ENCODE results near the gene RRP9.

RRP9 gene

DNA sequence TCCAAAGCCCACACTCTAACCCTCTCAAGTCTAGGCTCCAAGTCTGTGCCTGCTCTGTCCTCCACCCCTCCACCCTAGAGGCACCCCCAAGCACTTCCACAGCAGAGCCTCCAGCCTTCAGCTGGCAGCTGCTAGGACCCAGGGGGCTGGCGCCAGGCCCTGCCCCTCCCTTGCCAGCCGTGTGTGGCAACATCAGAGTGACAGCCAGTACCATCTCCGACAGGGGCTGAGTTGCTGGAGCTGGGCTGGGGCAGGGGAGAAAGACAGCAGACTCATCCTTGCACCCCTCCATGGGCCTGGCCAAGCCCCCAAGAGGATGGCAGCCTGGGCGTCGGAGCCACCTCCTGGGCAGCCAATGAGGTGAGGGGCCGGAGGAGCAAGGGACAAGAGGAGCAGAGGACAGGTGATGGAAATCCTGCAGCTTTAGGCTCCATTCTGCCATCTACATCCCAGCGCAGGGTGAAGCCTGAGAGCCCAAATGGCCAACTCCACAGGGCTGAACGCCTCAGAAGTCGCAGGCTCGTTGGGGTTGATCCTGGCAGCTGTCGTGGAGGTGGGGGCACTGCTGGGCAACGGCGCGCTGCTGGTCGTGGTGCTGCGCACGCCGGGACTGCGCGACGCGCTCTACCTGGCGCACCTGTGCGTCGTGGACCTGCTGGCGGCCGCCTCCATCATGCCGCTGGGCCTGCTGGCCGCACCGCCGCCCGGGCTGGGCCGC is 13.6 kb upstream of the RRP9 start, which contains the start of gene GPR62:
Gene GPR62 (plus strand): TSS at position 207 of the 718 bp plus-strand sequence. CDS start 272 bp downstream, at position 479.
- H3K27me3 ChIP-seq (ENCODE audit: control insufficient read depth, insufficient read depth, low read length, poor library complexity, severe bottlenecking) = peaks cover 62% of the 10 kb centered on the region
- H3K9me3 ChIP-seq (ENCODE audit: control insufficient read depth, low read length) = no peaks in the 10 kb centered on the region
- peaks cover 21% of the 10 kb centered on the region for H3K36me3 ChIP-seq (ENCODE audit: control insufficient read depth, insufficient read depth, low read length)
- peak within 1 kb of the TSS; percentile 42 for H3K4me3 ChIP-seq (ENCODE audit: insufficient read depth, low read depth, low read length)
- WGBS, 2 experiments = 22 to 24% methylated on average over 33 of the region's 33 CpGs
- H3K27ac ChIP-seq (ENCODE audit: insufficient read depth, low read depth, low read length, poor library complexity, severe bottlenecking) = no peak within 1 kb of the TSS
- H3K4me1 ChIP-seq (ENCODE audit: control insufficient read depth, insufficient read depth, low read length) = peaks cover 6% of the 10 kb centered on the region

DNA sequence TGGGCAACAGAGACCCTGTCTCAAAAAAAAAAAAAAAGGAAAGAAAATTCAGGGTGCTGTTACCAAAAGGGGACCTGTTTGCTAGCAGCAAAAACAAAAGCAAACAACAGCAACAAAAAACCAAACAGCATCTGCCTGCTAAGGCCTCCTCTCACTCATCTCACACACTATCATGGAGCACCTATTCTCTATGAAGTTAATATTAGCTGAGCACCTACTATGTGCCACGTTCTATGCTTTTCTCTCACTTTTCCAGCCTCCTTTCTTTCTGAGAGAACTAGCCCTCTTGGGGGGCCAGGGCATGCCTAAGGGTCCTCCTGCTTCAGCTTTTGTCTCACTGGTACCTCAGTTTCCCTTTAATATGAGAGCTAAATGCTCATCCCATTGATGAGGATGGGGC is 13.0 kb upstream of the RRP9 start:
- 85 to 87% methylated on average over 1 of the region's 1 CpG for WGBS, 2 experiments
- no peak overlapping the region for H3K27ac ChIP-seq (ENCODE audit: insufficient read depth, low read depth, low read length, poor library complexity, severe bottlenecking)
- peaks cover 68% of the 10 kb centered on the region for H3K27me3 ChIP-seq (ENCODE audit: control insufficient read depth, insufficient read depth, low read length, poor library complexity, severe bottlenecking)
- H3K36me3 ChIP-seq (ENCODE audit: control insufficient read depth, insufficient read depth, low read length) = peaks cover 15% of the 10 kb centered on the region
- peaks cover 6% of the 10 kb centered on the region for H3K4me1 ChIP-seq (ENCODE audit: control insufficient read depth, insufficient read depth, low read length)
- no peak overlapping the region for H3K4me3 ChIP-seq (ENCODE audit: insufficient read depth, low read depth, low read length)
- no peaks in the 10 kb centered on the region for H3K9me3 ChIP-seq (ENCODE audit: control insufficient read depth, low read length)

DNA sequence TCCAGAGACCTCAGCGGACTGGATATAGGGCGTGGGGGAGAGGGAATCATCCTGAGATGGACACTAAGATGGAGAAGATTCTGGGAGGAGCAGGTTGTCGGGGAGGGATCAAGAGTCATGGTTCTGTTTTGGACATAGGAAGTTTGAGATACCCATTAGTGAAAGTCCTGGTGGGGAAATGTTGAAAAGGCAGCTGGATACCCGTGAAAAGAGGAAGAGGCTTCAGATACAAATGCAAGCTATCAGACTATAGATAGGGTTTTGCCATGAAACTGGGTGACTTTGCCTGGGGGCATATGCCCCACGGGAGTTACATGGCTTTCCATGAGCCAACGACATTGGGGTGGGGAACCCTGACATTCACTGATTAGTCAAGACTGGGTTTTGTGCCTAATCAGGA is 12.4 kb upstream of the RRP9 start:
- H3K4me3 ChIP-seq (ENCODE audit: insufficient read depth, low read depth, low read length) = no peak overlapping the region
- 86 to 88% methylated on average over 6 of the region's 6 CpGs for WGBS, 2 experiments
- no peak overlapping the region for H3K27ac ChIP-seq (ENCODE audit: insufficient read depth, low read depth, low read length, poor library complexity, severe bottlenecking)
- H3K27me3 ChIP-seq (ENCODE audit: control insufficient read depth, insufficient read depth, low read length, poor library complexity, severe bottlenecking) = peaks cover 69% of the 10 kb centered on the region
- peaks cover 6% of the 10 kb centered on the region for H3K4me1 ChIP-seq (ENCODE audit: control insufficient read depth, insufficient read depth, low read length)
- H3K9me3 ChIP-seq (ENCODE audit: control insufficient read depth, low read length) = no peaks in the 10 kb centered on the region
- peaks cover 12% of the 10 kb centered on the region for H3K36me3 ChIP-seq (ENCODE audit: control insufficient read depth, insufficient read depth, low read length)

DNA sequence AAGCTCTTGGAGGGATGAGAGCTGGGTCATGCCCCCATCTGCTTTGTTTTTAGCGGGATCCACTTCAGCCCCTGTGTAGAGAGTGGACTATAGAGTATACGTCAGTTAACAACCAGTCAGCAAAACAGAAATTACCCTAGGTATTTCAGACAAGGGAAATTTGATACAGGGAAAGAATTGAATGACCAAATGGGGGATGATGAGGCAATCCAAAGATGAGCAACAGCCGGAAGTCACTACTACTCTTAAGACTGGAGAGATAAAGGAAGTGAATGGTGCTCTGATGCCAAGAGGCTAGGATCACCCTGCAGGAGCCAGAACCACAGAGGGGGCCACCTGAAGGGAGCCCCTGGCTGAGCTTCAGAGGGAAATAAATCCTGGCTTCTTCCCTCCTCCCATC is 11.7 kb upstream of the RRP9 start:
- peaks cover 7% of the 10 kb centered on the region for H3K36me3 ChIP-seq (ENCODE audit: control insufficient read depth, insufficient read depth, low read length)
- H3K4me3 ChIP-seq (ENCODE audit: insufficient read depth, low read depth, low read length) = no peak overlapping the region
- WGBS, 2 experiments = 90 to 91% methylated on average over 3 of the region's 3 CpGs
- H3K4me1 ChIP-seq (ENCODE audit: control insufficient read depth, insufficient read depth, low read length) = peaks cover 6% of the 10 kb centered on the region
- no peak overlapping the region for H3K27ac ChIP-seq (ENCODE audit: insufficient read depth, low read depth, low read length, poor library complexity, severe bottlenecking)
- H3K27me3 ChIP-seq (ENCODE audit: control insufficient read depth, insufficient read depth, low read length, poor library complexity, severe bottlenecking) = peaks cover 69% of the 10 kb centered on the region
- no peaks in the 10 kb centered on the region for H3K9me3 ChIP-seq (ENCODE audit: control insufficient read depth, low read length)

DNA sequence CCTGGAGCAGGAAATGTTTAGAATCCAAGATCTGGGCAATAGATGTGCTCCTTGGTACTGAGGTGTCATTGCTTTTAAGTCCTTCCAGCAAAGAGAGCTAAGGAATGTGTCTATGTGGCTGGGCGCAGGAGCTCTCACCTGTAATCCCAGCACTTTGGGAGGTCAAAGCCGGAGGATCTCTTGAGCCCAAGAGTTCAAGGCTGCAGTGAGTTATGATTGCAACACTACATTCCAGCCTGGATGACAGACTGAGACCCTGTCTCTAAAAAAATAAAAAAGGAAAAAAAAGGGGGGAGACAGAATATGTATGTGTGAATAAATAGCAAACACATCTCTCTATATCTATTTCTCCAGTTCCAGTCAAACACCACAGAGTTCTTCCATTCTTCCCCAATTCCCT is 9.2 kb upstream of the RRP9 start:
- H3K9me3 ChIP-seq (ENCODE audit: control insufficient read depth, low read length) = no peaks in the 10 kb centered on the region
- WGBS, 2 experiments = 95 to 98% methylated on average over 2 of the region's 2 CpGs
- peaks cover 56% of the 10 kb centered on the region for H3K27me3 ChIP-seq (ENCODE audit: control insufficient read depth, insufficient read depth, low read length, poor library complexity, severe bottlenecking)

DNA sequence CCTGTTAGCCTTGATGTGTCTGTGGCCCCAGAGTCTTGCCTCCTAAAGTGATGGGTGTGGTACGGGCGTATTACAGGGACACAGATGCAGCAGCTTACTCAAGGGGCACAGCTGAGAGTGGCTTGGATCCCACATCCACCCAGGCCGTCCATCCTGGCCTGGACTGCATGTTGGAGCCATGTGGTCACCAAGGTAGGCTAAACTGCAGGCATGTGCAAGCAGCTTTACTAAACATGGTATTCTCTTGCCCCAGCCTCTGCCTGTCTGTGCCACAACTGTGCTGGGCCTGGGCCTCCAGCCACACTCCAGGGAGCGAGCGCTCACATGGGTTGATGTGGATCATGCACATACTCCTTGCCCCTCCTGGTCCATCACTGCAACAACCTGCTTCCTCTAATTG is 7.4 kb upstream of the RRP9 start:
- peaks cover 39% of the 10 kb centered on the region for H3K27me3 ChIP-seq (ENCODE audit: control insufficient read depth, insufficient read depth, low read length, poor library complexity, severe bottlenecking)
- WGBS, 2 experiments = 91 to 93% methylated on average over 5 of the region's 5 CpGs

More for the DNA sequence above, 9.2 kb upstream of the RRP9 start:
- H3K36me3 ChIP-seq (ENCODE audit: control insufficient read depth, insufficient read depth, low read length) = no peaks in the 10 kb centered on the region
- peaks cover 6% of the 10 kb centered on the region for H3K4me1 ChIP-seq (ENCODE audit: control insufficient read depth, insufficient read depth, low read length)
- H3K4me3 ChIP-seq (ENCODE audit: insufficient read depth, low read depth, low read length) = no peak overlapping the region
- H3K27ac ChIP-seq (ENCODE audit: insufficient read depth, low read depth, low read length, poor library complexity, severe bottlenecking) = no peak overlapping the region

DNA sequence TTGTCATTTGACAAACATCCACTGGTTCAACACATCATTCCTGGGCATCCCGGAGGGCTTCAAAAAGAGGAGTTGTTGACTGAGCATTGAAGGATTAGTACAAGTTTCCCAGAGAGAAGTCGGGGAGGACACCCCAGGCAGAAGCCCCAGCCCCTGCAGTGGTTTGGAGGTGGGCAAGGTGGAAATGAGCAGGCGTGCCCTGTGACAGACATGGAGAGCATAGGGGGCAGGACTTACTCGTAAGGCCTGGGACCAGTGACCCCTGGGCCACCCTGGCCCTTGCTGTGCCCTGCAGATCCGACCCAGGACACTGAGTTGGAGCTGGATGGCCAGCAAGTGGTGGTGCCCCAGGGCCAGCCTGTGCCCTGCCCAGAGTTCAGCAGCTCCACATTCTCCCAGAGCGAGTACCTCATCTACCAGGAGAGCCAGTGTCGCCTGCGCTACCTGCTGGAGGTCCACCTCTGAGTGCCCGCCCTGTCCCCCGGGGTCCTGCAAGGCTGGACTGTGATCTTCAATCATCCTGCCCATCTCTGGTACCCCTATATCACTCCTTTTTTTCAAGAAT is 6.4 kb upstream of the RRP9 start:
- Histone ChIP-seq H3K4me3 (ENCODE audit: insufficient read depth, low read depth, low read length) (no peak overlapping the region), H3K36me3 (ENCODE audit: control insufficient read depth, insufficient read depth, low read length) (no peaks in the 10 kb centered on the region), H3K27ac (ENCODE audit: insufficient read depth, low read depth, low read length, poor library complexity, severe bottlenecking) (no peak overlapping the region), H3K9me3 (ENCODE audit: control insufficient read depth, low read length) (no peaks in the 10 kb centered on the region), H3K27me3 (ENCODE audit: control insufficient read depth, insufficient read depth, low read length, poor library complexity, severe bottlenecking) (peaks cover 28% of the 10 kb centered on the region), H3K4me1 (ENCODE audit: control insufficient read depth, insufficient read depth, low read length) (peaks cover under 1% of the 10 kb centered on the region)
- 88 to 89% methylated on average over 10 of the region's 10 CpGs for WGBS, 2 experiments

More for the DNA sequence above, 7.4 kb upstream of the RRP9 start:
- Histone ChIP-seq H3K9me3 (ENCODE audit: control insufficient read depth, low read length) (no peaks in the 10 kb centered on the region), H3K27ac (ENCODE audit: insufficient read depth, low read depth, low read length, poor library complexity, severe bottlenecking) (no peak overlapping the region), H3K4me1 (ENCODE audit: control insufficient read depth, insufficient read depth, low read length) (peaks cover 3% of the 10 kb centered on the region), H3K4me3 (ENCODE audit: insufficient read depth, low read depth, low read length) (no peak overlapping the region), H3K36me3 (ENCODE audit: control insufficient read depth, insufficient read depth, low read length) (no peaks in the 10 kb centered on the region)

DNA sequence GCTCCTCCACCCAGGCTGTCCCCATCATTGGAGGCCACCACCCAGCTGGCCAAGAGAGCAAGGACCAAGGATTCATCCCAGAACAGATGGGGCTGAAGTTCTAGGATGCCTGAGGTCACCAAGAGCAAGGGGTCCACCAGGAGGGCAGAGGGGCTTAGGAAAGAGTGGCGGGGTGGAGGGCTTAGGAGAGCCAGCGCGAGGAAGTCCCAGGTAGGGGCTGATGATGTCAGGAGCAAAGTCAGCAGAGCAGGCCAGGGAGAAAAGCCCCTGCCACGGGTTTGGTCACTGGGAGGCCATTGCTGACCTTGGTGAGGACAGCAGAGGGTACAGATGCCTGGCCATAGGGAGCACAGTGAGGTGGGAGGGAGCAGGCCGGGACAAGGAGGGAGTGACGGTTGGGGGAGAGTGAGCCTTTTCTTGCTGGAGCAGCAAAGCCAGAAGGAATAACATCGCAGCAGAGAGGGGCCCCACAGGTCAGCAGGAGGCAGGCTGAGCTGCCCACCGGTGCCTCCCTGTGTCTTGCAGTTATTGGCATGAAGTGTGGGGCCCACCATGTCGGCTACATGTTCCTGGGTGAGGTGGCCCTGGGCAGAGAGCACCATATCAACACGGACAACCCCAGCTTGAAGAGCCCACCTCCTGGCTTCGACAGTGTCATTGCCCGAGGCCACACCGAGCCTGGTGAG is 5.7 kb upstream of the RRP9 start:
- no peak overlapping the region for H3K27ac ChIP-seq (ENCODE audit: insufficient read depth, low read depth, low read length, poor library complexity, severe bottlenecking)
- no peaks in the 10 kb centered on the region for H3K36me3 ChIP-seq (ENCODE audit: control insufficient read depth, insufficient read depth, low read length)
- H3K4me1 ChIP-seq (ENCODE audit: control insufficient read depth, insufficient read depth, low read length) = no peaks in the 10 kb centered on the region
- WGBS, 2 experiments = 77 to 79% methylated on average over 13 of the region's 13 CpGs
- H3K4me3 ChIP-seq (ENCODE audit: insufficient read depth, low read depth, low read length) = no peak overlapping the region
- no peaks in the 10 kb centered on the region for H3K9me3 ChIP-seq (ENCODE audit: control insufficient read depth, low read length)
- peaks cover 25% of the 10 kb centered on the region for H3K27me3 ChIP-seq (ENCODE audit: control insufficient read depth, insufficient read depth, low read length, poor library complexity, severe bottlenecking)

DNA sequence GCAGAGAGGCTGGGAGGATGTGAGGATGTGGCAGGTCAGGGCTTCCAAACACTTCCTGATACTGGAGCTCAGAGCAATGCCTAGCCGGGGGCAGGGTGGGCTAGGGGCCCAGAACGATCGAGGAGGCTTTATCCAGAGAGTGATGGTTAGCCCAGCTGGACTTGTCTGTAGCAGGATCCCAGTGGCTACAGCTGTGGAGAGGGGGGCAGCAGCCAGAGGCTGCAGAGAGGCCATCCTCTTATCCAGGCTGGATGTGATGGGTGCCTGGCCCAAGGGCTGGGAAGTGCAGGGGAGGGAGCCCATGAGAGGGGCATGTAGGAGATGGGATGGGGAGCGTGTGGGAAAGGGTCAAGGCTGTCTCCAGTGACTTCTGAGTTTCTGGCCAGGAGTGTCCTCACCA is 5.1 kb upstream of the RRP9 start:
- H3K36me3 ChIP-seq (ENCODE audit: control insufficient read depth, insufficient read depth, low read length) = no peaks in the 10 kb centered on the region
- WGBS, 2 experiments = 81 to 88% methylated on average over 4 of the region's 4 CpGs
- no peaks in the 10 kb centered on the region for H3K9me3 ChIP-seq (ENCODE audit: control insufficient read depth, low read length)
- no peaks in the 10 kb centered on the region for H3K4me1 ChIP-seq (ENCODE audit: control insufficient read depth, insufficient read depth, low read length)
- H3K27ac ChIP-seq (ENCODE audit: insufficient read depth, low read depth, low read length, poor library complexity, severe bottlenecking) = no peak overlapping the region
- peaks cover 21% of the 10 kb centered on the region for H3K27me3 ChIP-seq (ENCODE audit: control insufficient read depth, insufficient read depth, low read length, poor library complexity, severe bottlenecking)
- no peak overlapping the region for H3K4me3 ChIP-seq (ENCODE audit: insufficient read depth, low read depth, low read length)

DNA sequence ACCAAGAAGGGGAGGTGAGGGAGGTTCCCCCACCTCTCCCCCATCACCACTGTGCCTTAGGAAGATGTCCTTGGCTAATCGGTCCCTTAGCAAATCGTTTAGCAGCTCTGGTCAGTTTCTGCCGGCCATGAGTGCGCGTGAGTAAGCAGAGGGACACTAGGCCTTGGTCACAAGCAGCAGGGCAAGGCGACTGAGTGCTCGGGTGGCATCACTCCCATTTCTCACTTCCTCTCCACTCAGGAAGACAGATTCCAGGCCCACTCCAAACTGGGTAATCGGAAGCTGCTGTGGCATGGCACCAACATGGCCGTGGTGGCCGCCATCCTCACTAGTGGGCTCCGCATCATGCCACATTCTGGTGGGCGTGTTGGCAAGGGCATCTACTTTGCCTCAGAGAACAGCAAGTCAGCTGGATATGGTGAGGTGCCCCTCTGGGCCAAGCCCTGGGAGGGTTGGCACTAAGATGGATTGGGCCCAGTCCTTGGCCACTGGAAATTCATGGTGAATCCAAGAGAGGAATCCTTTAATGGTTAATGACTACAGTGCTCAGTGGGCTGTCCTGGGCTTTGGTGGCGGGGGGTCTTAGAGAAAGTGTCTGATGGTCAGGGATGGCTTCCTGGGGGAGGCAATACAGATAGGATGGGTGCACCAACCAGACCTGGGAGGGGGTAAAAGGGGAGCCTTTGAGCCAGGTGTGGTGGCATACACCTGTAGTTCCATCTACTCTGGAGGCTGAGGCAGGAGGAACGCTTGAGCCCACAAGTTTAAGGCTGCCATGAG is 4.4 kb upstream of the RRP9 start:
- Histone ChIP-seq H3K36me3 (ENCODE audit: control insufficient read depth, insufficient read depth, low read length) (no peaks in the 10 kb centered on the region), H3K4me1 (ENCODE audit: control insufficient read depth, insufficient read depth, low read length) (no peaks in the 10 kb centered on the region), H3K27me3 (ENCODE audit: control insufficient read depth, insufficient read depth, low read length, poor library complexity, severe bottlenecking) (peaks cover 14% of the 10 kb centered on the region), H3K9me3 (ENCODE audit: control insufficient read depth, low read length) (no peaks in the 10 kb centered on the region), H3K4me3 (ENCODE audit: insufficient read depth, low read depth, low read length) (no peak overlapping the region), H3K27ac (ENCODE audit: insufficient read depth, low read depth, low read length, poor library complexity, severe bottlenecking) (no peak overlapping the region)
- WGBS, 2 experiments = 92 to 95% methylated on average over 14 of the region's 14 CpGs

Measured in ectodermal cell (in vitro differentiated cells).